ENCODE measurements around the gene REXO5.

Gene REXO5

DNA sequence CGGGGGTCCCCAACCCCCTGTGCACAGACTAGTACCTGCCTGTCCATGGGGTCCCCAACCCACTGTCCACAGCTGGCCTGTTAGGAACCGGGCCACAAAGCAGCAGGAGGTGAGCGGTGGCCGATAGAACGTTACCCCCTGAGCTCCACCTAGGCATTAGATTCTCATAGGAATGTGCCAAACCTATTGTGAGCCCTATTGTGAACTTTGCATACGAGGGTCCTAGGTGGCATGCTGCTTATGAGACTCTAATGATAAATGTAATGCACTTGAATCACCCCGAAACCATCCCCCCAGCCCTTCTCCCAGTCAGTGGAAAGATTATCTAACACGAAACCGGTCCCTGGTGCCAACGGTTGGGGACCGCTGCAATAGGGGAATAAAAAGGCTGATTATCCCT is 1.5 kb downstream of the REXO5 start:
- no peaks in the 10 kb centered on the region for H3K36me3 Mint-ChIP-seq (ENCODE audit: low read depth)
- no peaks in the 10 kb centered on the region for H3K27me3 Mint-ChIP-seq (ENCODE audit: low read depth)
- peak overlapping the region; percentile 95 to 99 (median 98) for H3K4me3 Mint-ChIP-seq
- H3K4me1 Mint-ChIP-seq: peaks cover 12% of the 10 kb centered on the region
- TF ChIP-seq, protein P1, sequence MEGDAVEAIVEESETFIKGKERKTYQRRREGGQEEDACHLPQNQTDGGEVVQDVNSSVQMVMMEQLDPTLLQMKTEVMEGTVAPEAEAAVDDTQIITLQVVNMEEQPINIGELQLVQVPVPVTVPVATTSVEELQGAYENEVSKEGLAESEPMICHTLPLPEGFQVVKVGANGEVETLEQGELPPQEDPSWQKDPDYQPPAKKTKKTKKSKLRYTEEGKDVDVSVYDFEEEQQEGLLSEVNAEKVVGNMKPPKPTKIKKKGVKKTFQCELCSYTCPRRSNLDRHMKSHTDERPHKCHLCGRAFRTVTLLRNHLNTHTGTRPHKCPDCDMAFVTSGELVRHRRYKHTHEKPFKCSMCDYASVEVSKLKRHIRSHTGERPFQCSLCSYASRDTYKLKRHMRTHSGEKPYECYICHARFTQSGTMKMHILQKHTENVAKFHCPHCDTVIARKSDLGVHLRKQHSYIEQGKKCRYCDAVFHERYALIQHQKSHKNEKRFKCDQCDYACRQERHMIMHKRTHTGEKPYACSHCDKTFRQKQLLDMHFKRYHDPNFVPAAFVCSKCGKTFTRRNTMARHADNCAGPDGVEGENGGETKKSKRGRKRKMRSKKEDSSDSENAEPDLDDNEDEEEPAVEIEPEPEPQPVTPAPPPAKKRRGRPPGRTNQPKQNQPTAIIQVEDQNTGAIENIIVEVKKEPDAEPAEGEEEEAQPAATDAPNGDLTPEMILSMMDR (IDR thresholded peaks at IDR 0.05; ENCODE audit: unreplicated experiment in 3 of 3): no peak
- H3K27ac Mint-ChIP-seq: peak overlapping the region; percentile 45 to 77 (median 54)
- H3K9me3 Mint-ChIP-seq: no peaks in the 10 kb centered on the region

DNA sequence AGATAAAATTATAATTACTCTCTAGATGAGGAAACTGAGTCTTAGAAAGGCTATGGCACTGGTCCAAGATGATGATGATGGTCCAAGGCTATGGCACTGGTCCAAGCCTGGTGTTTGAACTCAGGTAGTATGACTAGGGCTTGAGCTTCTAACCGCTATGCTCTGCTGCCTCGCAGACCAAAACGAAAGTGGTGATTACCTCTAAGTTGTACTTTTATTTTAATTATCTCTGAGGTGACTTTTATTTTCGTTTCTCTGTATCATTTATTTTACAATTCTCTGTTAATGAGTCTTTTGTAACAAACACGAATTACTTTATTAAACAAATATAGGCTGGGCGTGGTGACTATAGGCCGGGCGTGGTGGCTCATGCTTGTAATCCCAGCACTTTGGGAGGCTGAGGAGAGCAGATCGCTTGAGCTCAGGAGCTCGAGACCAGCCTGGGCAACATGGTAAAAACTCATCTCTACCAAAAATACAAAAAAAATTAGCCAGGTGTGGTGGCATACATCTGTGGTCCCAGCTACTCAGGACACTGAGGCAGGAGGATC is 5.6 kb downstream of the REXO5 start:
- Mint-ChIP-seq H3K27ac (no peak overlapping the region), H3K4me1 (no peaks in the 10 kb centered on the region), H3K9me3 (no peaks in the 10 kb centered on the region), H3K27me3 (ENCODE audit: low read depth) (no peaks in the 10 kb centered on the region), H3K36me3 (ENCODE audit: low read depth) (no peaks in the 10 kb centered on the region), H3K4me3 (no peak overlapping the region)
- TF ChIP-seq, protein P1 (IDR thresholded peaks at IDR 0.05; ENCODE audit: unreplicated experiment in 3 of 3): no peak

DNA sequence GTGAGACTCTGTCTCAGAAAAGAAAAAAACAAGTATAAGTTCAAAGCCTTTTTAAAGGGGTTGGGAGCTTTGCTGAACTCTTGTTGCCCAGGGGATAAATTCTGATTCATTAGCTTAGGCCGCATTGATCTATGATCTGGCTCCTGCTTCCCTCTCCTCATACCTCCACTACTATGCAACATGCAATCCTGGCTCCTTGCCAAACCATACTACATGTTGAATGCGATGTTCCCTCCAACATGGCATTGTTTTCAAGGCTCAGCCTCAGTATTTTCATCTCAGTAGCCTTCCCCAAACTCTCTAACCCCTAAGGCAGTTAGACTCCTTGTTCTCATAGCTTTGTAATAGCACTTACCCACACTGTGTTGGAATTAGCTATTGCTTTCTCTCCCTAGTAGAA is 6.2 kb downstream of the REXO5 start:
- H3K27me3 Mint-ChIP-seq (ENCODE audit: low read depth): no peaks in the 10 kb centered on the region
- TF ChIP-seq, protein P1 (IDR thresholded peaks at IDR 0.05; ENCODE audit: unreplicated experiment in 3 of 3): no peak
- H3K9me3 Mint-ChIP-seq: no peaks in the 10 kb centered on the region

DNA sequence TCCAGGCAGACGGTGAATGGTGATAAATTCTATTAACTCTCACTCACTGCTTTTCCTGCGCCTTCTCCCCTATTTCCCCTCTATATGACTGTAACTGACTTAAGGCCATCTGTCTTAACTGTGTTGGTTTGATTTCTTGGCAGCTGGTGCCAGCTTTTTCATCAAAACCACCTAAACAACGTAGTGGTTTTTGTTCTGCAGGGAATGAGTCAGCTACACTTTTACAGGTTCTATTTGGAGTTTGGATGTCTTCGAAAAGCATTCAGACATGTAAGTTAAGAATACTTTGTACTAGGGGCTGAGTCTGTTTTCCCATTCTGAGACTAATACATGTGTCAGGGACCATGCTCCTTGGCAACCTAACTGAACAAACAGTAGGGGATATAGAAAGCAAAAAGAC is 8.5 kb downstream of the REXO5 start:
- H3K36me3 Mint-ChIP-seq (ENCODE audit: low read depth): peaks cover 4% of the 10 kb centered on the region
- H3K27ac Mint-ChIP-seq: no peak overlapping the region
- H3K4me3 Mint-ChIP-seq: no peak overlapping the region
- H3K4me1 Mint-ChIP-seq: no peaks in the 10 kb centered on the region
- H3K9me3 Mint-ChIP-seq: no peaks in the 10 kb centered on the region
- TF ChIP-seq, protein P1 (IDR thresholded peaks at IDR 0.05; ENCODE audit: unreplicated experiment in 3 of 3): no peak
- no peaks in the 10 kb centered on the region for H3K27me3 Mint-ChIP-seq (ENCODE audit: low read depth)

More for the DNA sequence above, 6.2 kb downstream of the REXO5 start:
- no peaks in the 10 kb centered on the region for H3K36me3 Mint-ChIP-seq (ENCODE audit: low read depth)
- no peak overlapping the region for H3K4me3 Mint-ChIP-seq
- no peaks in the 10 kb centered on the region for H3K4me1 Mint-ChIP-seq
- no peak overlapping the region for H3K27ac Mint-ChIP-seq

DNA sequence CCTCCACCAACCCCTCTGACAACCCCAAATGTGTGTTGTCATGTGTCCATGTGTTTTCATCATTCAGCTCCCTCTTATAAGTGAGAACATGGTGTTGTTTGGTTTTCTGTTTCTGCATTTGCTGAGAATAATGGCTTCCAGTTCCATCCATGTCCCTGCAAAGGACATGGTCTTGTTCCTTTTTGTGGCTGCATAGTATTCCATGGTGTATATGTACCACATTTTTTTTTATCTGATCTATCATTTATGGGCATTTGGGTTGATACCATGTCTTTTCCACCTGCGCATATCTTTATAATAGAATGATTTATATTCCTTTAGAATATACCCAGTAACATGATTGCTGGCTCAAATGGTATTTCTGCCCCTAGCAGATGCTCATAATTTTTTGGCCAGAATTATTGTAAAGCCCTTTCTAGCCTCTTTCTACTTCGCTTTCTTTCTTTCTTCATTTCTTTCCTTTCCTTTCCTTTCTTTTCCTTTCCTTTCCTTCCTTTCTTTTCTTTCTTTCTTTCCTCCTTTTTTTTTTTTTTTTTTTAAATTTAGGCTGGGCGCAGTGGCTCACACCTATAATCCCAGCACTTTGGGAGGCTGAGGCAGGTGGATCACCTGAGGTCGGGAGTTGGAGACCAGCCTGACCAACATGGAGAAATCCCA is 12.7 kb downstream of the REXO5 start:
- Mint-ChIP-seq H3K27ac (no peak overlapping the region), H3K27me3 (ENCODE audit: low read depth) (no peaks in the 10 kb centered on the region), H3K36me3 (ENCODE audit: low read depth) (peaks cover 13% of the 10 kb centered on the region), H3K9me3 (no peaks in the 10 kb centered on the region), H3K4me1 (no peaks in the 10 kb centered on the region), H3K4me3 (no peak overlapping the region)
- TF ChIP-seq, protein P1 (IDR thresholded peaks at IDR 0.05; ENCODE audit: unreplicated experiment in 3 of 3): no peak

DNA sequence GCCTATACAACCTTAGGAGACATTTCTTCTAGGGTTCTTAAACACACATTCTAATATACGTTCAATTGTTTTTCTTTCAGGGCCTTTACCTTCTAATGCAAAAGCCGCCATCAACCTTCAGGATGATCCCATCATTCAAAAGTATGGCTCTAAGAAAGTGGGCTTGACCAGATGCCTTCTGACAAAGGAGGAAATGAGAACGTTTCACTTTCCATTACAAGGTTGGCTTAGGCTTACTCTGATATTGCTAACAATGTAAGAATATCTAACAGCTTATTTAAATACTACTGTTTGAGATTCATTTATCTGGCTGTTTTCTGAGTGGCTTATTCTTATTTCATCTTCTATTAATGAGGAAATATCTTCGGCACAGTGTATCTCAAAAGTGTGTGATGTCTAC is 15.4 kb downstream of the REXO5 start:
- H3K4me3 Mint-ChIP-seq: no peak overlapping the region
- H3K27me3 Mint-ChIP-seq (ENCODE audit: low read depth): no peaks in the 10 kb centered on the region
- peaks cover 13% of the 10 kb centered on the region for H3K36me3 Mint-ChIP-seq (ENCODE audit: low read depth)
- H3K27ac Mint-ChIP-seq: no peak overlapping the region
- TF ChIP-seq, protein P1 (IDR thresholded peaks at IDR 0.05; ENCODE audit: unreplicated experiment in 3 of 3): no peak
- H3K4me1 Mint-ChIP-seq: no peaks in the 10 kb centered on the region
- no peaks in the 10 kb centered on the region for H3K9me3 Mint-ChIP-seq

Measured in nephron (organoid).